Measurements from ENCODE around the gene GRB10. TPM values are rescaled to one million over a fixed set of nuclear protein-coding genes. Genes with fewer than 3 reads are reported as not detected.

GRB10 gene
- total RNA-seq, 1 donor from 2014 or later, result not detected

DNA sequence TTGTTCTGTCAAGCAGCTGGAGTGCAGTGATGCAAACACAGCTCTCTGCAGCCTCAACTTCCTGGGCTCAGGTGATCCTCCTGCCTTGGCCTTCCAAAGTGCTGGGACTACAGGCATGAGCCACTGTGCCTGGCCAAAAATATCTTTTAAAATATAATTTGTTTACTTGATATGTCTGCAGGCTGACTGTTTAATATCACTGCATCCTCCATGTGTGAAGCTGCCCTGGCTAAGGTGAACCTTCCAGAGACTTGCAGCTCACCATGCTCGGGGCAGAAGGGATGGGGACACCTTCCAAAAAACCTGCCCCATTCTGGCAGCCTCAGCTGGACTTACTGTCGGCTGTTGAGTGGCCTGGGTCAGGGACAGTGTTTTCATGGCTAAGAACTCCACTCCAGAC, 159.9 kb downstream of the GRB10 start:
- no peaks in the 10 kb centered on the region for H3K9me3 Mint-ChIP-seq
- H3K36me3 Mint-ChIP-seq (ENCODE audit: low read depth), result no peaks in the 10 kb centered on the region
- H3K27ac Mint-ChIP-seq, result no peak overlapping the region
- no peaks in the 10 kb centered on the region for H3K4me1 Mint-ChIP-seq
- H3K4me3 Mint-ChIP-seq, result no peak overlapping the region
- ChIA-PET CTCF (no interaction called here), POLR2A (no interaction called here)
- intact Hi-C loops (cut with micrococcal nuclease), result no loop called here
- ATAC-seq (ENCODE audit: low read depth) (no peak), DNase-seq (no peak)
- peaks cover 2% of the 10 kb centered on the region for H3K27me3 Mint-ChIP-seq
- TF ChIP-seq, protein P1, sequence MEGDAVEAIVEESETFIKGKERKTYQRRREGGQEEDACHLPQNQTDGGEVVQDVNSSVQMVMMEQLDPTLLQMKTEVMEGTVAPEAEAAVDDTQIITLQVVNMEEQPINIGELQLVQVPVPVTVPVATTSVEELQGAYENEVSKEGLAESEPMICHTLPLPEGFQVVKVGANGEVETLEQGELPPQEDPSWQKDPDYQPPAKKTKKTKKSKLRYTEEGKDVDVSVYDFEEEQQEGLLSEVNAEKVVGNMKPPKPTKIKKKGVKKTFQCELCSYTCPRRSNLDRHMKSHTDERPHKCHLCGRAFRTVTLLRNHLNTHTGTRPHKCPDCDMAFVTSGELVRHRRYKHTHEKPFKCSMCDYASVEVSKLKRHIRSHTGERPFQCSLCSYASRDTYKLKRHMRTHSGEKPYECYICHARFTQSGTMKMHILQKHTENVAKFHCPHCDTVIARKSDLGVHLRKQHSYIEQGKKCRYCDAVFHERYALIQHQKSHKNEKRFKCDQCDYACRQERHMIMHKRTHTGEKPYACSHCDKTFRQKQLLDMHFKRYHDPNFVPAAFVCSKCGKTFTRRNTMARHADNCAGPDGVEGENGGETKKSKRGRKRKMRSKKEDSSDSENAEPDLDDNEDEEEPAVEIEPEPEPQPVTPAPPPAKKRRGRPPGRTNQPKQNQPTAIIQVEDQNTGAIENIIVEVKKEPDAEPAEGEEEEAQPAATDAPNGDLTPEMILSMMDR (IDR thresholded peaks at IDR 0.05), result no peak

DNA sequence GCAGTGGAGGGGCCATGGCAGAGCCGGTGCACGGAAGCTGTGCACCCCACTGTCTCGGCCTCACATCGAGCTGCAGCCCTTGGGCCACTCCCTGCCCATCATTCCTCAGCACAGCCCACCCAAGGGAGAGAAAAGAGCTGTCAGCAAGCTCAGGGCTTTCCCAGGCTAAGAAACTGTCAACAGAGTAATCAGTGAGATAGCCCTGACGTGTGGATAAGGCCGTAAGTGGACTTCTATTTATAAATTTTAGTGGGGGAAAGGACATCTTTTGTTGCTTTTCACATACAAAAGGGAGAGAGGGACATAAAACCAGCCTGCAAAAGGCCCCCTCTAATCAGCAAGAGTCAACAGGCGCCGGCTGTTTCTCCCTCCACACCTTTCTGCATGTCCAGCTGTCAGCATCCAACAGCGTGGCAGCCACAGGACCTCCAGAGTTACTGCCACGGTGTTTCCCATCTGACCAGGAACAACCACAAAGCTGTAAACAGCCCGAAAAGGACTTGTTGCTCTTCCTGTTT, 160.7 kb downstream of the GRB10 start:
- Mint-ChIP-seq H3K4me1 (no peaks in the 10 kb centered on the region), H3K9me3 (no peaks in the 10 kb centered on the region), H3K27me3 (peaks cover 2% of the 10 kb centered on the region), H3K4me3 (no peak overlapping the region), H3K36me3 (ENCODE audit: low read depth) (no peaks in the 10 kb centered on the region), H3K27ac (no peak overlapping the region)
- DNase-seq (no peak), ATAC-seq (ENCODE audit: low read depth) (no peak)
- CTCF ChIA-PET, result no interaction called here
- TF ChIP-seq, protein P1 (IDR thresholded peaks at IDR 0.05), result no peak
- POLR2A ChIA-PET, result no interaction called here
- intact Hi-C loops (cut with micrococcal nuclease), result no loop called here

DNA sequence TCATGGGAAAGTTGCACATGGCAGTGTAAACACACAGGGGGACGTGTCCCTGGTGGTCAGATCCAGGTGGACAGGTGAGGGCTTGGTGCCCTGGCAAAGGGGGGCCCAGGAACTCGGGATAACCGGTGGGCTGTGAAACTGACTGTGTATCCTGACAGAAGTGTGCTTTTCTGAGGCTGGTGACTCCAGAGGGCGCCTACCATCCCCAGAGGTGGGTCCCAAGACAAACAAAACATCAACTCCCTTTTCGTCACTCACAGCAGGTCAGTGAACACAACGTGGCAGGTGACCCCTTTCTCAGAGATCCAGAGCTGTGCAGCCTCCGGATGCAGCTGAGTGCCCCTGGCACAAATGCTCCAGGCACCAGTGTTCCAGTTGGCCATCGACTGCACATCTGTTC, 161.5 kb downstream of the GRB10 start:
- CTCF ChIA-PET, result no interaction called here
- ATAC-seq (ENCODE audit: low read depth) (no peak), DNase-seq (no peak)
- no peak overlapping the region for H3K4me3 Mint-ChIP-seq
- TF ChIP-seq, protein P1 (IDR thresholded peaks at IDR 0.05), result no peak
- POLR2A ChIA-PET, result no interaction called here
- H3K4me1 Mint-ChIP-seq, result no peaks in the 10 kb centered on the region
- no peaks in the 10 kb centered on the region for H3K36me3 Mint-ChIP-seq (ENCODE audit: low read depth)
- H3K27me3 Mint-ChIP-seq, result peaks cover 2% of the 10 kb centered on the region
- intact Hi-C loops (cut with micrococcal nuclease), result no loop called here
- H3K27ac Mint-ChIP-seq, result no peak overlapping the region
- H3K9me3 Mint-ChIP-seq, result no peaks in the 10 kb centered on the region

DNA sequence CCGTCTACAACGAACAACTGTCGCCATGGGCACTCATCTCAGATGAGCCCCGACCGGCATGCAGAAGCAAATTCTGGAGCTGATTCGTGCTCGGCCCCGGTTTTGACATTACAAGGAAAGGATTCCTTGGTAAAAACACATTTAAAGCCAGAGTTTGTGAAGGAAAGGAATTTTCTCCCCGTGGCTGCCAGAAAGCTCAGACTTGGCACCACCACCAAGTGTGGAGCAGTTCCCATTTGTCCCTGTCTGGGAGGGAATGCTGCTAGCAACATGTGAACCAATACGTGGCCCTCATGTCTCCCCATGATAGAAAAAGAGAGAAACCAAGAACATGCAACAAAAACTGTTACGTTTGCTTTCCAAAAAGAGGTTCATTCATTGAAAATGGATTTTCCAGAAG, 162.3 kb downstream of the GRB10 start:
- ChIA-PET CTCF (no interaction called here), POLR2A (no interaction called here)
- Mint-ChIP-seq H3K27me3 (peaks cover 2% of the 10 kb centered on the region), H3K27ac (no peak overlapping the region), H3K4me3 (no peak overlapping the region), H3K4me1 (no peaks in the 10 kb centered on the region), H3K36me3 (ENCODE audit: low read depth) (no peaks in the 10 kb centered on the region), H3K9me3 (no peaks in the 10 kb centered on the region)
- DNase-seq, result no peak
- TF ChIP-seq, protein P1 (IDR thresholded peaks at IDR 0.05), result no peak
- ATAC-seq (ENCODE audit: low read depth), result no peak
- intact Hi-C loops (cut with micrococcal nuclease), result no loop called here

DNA sequence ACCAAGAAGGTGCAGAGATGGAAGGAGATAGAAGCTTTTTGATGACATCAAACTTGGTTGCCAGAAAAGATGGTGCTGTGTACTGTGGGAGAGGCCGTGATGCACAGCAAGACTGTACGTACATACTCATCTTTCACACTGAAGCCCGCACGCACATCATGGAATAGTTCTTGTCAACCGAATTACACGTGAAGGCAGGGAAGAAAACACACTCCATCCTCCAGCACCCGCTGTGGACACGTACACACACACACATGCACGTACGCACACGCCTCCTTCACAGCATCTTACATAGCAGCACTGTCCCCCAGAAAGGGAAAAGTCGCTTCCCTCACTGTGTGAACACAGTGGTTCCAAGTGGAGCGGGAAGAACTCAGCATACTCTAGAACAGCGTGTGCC, 163.0 kb downstream of the GRB10 start:
- no peak overlapping the region for H3K4me3 Mint-ChIP-seq
- no peaks in the 10 kb centered on the region for H3K4me1 Mint-ChIP-seq
- no peaks in the 10 kb centered on the region for H3K9me3 Mint-ChIP-seq
- no peaks in the 10 kb centered on the region for H3K36me3 Mint-ChIP-seq (ENCODE audit: low read depth)
- intact Hi-C loops (cut with micrococcal nuclease), result no loop called here
- no peak overlapping the region for H3K27ac Mint-ChIP-seq
- peaks cover 2% of the 10 kb centered on the region for H3K27me3 Mint-ChIP-seq
- ATAC-seq (ENCODE audit: low read depth), result no peak
- ChIA-PET POLR2A (no interaction called here), CTCF (no interaction called here)
- TF ChIP-seq, protein P1 (IDR thresholded peaks at IDR 0.05), result no peak
- no peak for DNase-seq

All from activated B cell treated with CpG ODN at 0.5 μM for 24 hours (primary cell).